SK-MEL-5 (cell line): ENCODE data around the gene SMC5. TPM values are rescaled to one million over a fixed set of nuclear protein-coding genes. Genes with fewer than 3 reads are reported as not detected.
A peak's percentile ranks its signal among the peaks of the same experiment; 100 is the strongest.
"Not testable (repeated sequence)": the region's sequence is repeated elsewhere in the genome, so short reads cannot be mapped to it uniquely, and the experiment has no call there.

Source experiments
- DNase-seq: peaks from one replicate; pipeline ENCODE4 v3.0.0-alpha.2; 2016; ENCODE audit warnings: low read depth, low spot score
- in situ Hi-C: cut with HindIII; loops from 2 replicates; pipeline ENCODE4 v1.10.0; 2016; ENCODE audit warnings: low sequenced_read_pairs, high pct_unique_total_duplicates, low pct_unique_long_range_greater_than_20kb
- polyA plus RNA-seq, 2 experiments: library from polyadenylated mRNA; depleted of rRNA; stranded (reverse); fragments of >200 nt; gene quantifications; 2 replicates each; pipeline ENCODE4 v1.2.3, GENCODE V29; 2015
- total RNA-seq: library from RNA; depleted of rRNA; stranded (reverse); fragments of >200 nt; shearing (Covaris generic); gene quantifications from 2 replicates; pipeline ENCODE4 v1.2.3, GENCODE V29; 2014; rRNA removed

SMC5 gene
- total RNA-seq, result 20.7 and 24.0 TPM in 2 replicates
- 12.3 and 17.0 TPM in 2 replicates for polyA plus RNA-seq (2015; cell fraction: cytosol; rRNA removed)
- polyA plus RNA-seq (2015; cell fraction: nucleus; rRNA removed), result 46.8 and 51.4 TPM in 2 replicates

DNA sequence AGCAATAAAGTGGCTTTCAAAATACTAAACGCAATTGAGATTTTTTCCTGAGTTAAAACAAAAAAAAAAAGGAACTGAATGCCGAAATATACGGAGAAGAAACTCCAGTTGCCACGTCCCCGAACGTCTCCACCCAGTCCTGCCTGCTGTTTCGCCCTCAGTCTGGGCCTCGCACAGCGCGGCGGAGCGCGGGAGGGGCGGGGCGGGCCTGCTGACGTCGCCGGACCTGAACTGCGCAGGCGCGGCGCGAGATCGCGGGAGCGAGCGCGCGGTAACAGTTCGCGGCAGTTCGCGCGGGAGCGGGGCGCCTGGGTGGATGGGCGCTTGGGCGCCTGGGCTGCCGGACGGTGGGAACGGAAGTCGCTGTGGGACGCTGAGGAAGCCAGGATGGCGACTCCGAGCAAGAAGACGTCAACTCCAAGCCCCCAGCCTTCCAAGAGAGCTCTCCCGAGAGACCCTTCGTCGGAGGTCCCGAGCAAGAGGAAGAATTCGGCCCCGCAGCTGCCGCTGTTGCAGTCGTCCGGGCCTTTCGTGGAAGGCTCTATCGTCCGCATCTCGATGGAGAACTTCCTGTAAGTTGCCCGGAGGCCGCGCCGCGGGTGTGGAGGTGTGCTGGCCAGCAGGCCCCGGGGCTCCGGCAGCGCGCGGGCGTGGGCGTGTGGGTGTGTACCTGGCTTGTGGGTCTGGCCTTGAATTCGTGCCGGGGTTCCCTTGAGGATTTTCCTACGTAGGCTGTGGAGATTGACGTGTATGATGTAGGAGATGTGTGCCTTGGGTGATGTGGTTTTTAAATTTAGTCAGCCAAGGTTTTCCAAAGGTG is at the start of gene SMC5:
Gene SMC5 (plus strand): TSS at position 287 of the 820 bp plus-strand sequence. CDS start 101 bp downstream, at position 388.
- in situ Hi-C loops, result no loop called here

DNA sequence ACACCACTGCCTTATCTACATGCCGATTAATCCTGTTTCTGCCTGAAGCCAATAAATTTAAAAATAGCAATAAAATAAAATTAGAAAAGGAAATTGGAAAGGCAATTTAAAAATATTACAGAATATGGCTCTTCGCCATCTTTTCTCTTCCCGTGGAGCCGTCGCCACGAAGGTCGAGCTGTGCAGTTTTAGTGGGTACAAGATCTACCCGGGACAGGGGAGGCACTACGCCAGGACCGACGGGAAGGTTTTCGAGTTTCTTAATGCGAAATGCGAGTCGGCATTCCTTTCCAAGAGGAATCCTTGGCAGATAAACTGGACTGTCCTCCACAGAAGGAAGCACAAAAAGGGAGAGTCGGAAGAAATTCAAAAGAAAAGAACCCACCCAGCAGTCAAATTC is 41.7 kb upstream of the SMC5 start:
- in situ Hi-C loops, result no loop called here
- DNase-seq, result no peak

More for the DNA sequence above, at the start of gene SMC5:
- DNase-seq, result peak; percentile 90

DNA sequence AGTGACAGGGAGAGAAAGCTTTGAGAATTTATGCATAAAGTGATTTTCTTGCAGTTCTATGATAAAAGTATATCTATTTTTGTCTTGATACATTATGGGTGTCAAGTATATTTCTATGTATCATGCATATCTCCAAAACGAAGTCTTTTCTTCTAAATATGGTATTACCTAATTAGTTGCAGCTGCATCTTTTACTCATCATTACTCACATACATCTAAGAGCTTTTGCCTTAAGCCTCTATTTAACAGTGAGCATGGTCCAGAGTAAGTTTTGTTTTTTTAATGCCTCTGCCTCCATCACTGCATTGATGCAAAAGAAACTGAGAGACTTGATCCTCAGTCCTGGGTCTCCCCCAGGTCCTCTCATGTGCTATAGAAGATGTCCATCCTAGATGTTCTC is 40.0 kb upstream of the SMC5 start:
- no peak for DNase-seq
- in situ Hi-C loops, result no loop called here

DNA sequence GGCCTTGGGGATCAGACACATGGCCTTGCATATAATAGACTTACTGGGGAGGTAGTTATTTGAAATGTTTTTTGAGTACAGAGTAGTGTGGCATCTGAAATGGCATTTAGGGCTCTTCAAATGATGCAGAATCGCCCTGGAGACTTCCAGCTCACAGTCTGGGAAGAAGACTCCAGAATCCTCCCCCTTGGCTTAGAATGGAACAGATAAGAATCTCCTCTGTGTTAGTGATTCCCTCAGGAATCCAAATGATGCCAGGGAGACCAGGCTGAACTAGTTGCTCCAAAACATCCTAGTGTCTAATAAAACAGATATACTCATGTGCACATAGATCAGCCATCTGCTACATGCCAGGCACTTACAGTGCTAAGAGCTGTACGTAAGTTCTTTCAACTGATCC is 38.6 kb upstream of the SMC5 start:
- no peak for DNase-seq
- in situ Hi-C loops, result no loop called here

DNA sequence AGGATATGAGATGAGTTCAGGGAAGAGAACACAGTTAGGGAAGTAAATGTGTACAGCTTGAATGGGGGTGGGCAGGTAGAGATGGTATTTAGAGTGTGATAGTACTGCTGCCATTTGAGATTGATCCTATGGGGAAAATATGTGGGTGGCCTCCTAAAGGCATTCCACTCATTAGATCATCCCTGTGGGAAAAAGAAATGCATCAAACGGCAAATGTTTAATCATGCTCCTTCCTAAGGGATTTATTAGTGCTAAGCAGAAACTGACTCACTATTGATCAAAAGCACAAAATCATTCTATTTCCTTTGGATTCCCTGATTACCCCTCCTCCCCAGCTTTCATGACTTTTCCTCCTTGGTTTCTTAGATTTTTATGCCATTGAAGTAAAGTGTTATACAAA is 36.4 kb upstream of the SMC5 start:
- DNase-seq, result no peak
- in situ Hi-C loops, result no loop called here

DNA sequence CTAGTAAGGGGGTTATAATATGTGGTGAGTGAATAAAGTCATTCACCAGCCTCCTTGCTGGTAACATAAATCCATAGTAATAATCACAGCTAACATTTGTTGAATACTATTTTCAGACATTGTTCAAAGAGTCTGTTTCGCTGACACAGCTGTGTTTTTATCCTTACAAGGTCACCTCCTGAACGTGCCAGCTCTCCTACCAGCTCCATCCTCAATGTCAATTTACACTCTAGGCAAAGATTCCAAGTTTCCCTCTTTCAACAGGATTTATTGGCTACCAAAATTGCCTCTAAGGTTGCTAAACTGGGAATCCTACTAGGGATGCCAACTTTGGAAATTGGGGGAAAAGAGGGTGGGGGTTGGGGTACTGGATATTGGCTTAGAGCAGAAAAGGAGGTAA is 30.7 kb upstream of the SMC5 start:
- DNase-seq, result no peak
- in situ Hi-C loops, result no loop called here

DNA sequence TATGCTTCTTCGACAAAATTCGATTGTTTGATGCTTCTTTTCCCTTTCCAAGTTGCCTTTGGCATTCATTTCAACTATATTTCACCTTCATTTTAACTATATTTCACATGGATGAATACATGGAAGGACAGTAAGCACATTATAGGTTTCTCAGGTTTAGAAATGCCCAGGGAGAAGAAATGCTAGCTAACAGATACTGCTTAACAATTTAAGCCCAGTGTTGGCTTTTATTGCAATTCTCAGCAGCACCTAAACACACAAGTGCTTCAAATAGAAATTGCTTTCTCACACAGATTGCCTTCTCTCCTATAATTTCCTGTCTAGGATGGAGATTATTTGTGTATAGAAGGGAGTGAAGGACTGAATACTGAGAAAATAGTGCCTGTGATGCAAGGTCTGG is 30.2 kb upstream of the SMC5 start:
- in situ Hi-C loops, result no loop called here
- no peak for DNase-seq

DNA sequence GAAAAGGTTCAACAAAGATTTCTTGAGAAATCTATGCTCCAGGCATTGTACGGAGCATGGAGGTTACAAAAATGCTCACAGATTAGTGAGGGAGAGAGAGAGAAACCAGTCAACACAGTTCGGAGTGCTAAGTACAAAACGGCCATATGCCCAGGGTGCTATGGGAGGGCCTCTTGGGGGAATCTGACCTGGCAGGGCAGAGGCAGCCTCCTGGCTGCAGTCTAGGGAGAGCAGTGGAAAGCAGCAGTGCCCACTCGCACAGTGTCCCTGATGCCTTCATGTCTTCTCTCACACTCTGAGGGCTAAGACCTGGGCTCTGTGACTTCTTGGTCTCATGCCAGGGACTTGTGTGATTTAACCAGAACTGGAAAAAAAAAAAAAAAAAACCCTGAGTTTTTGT is 29.8 kb upstream of the SMC5 start:
- DNase-seq, result peak; percentile 32
- in situ Hi-C loops, result no loop called here

DNA sequence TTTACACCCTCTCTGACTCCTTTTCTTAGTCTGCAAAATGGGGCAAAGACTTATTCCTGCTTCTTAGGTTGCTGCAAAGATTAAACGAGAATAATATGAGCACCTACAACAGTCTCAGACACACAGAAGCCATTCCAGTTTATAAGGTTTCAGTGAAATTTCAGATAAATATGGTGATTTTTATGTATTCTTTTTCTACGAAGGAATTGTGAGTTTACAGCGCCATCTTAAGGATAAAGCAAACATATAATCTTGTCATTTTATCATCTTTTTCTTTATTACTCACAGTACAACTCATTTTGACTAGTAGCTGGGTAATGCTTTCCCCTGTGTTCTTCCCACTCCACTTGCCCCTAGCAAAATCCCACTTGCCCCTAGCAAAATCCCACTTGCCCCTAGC is 29.2 kb upstream of the SMC5 start:
- peak; percentile 60 for DNase-seq
- in situ Hi-C loops, result no loop called here

DNA sequence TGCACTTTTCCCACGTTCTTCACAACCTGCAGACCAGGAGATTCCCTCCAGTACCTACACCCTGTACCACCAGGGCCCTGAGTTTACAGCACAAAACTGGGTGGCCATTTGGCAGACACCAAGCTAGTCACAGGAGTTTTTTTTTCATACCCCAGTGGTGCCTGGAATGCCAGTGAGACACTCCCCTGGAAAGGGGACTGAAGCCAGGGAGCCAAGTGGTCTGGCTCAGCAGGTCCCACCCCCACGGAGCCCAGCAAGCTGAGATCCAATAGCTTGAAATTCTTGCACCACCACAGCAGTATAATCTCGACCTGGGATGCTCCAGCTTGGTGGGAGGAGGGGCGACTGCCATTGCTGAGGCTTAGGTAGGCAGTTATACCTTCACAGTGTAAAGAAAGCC is 26.3 kb upstream of the SMC5 start:
- no peak for DNase-seq
- in situ Hi-C loops, result no loop called here

DNA sequence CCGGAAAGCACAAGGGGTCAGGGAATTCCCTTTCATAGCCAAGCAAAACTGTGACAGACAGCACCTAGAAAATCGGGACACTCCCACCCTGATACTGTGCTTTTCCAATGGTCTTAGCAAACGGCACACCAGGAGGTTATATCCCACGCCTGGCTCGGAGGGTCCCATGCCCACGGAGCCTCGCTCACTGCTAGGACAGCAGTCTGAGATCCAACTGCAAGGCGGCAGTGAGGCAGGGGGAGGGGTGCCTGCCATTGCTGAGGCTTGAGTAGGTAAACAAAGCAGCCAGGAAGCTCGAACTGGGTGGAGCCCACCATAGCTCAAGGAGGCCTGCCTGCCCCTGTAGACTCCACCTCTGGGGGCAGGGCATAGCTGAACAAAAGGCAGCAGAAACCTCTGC is 24.6 kb upstream of the SMC5 start:
- in situ Hi-C loops, result not testable (repeated sequence)

DNA sequence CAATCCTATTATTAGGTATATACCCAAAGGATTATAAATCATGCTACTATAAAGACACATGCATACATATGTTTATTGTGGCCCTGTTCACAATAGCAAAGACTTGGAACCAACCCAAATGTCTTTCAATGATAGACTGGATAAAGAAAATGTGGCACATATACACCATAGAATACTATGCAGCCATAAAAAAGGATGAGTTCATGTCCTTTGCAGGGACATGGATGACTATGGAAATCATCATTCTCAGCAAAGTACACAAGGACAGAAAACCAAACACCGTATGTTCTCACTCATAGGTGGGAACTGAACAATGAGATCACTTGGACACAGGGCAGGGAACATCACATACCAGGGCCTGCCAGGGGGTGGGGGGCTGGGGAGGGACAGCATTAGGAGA is 12.8 kb upstream of the SMC5 start:
- in situ Hi-C loops, DNase-seq: not testable (repeated sequence)

More for the DNA sequence above, 24.6 kb upstream of the SMC5 start:
- DNase-seq, result not testable (repeated sequence)

DNA sequence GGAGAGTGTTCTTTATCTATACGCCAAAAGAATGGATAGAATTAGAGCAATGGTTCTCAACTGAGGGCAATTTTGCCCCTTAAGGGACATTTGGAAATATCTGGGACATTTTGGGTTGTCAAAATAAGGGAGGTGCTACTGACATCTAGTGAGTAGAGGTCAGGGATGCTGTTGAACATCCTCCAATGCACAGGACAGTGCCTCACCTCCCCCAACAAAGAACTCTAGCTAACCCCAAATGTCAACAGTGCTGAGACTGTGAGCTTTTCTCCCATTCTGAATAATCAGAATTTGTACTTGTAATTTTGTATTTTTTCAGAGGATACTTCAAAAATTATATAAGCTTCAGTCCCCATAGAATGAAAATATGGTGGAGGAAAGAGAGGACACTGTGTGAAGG is 8.6 kb upstream of the SMC5 start:
- in situ Hi-C loops, result no loop called here
- DNase-seq, result no peak

DNA sequence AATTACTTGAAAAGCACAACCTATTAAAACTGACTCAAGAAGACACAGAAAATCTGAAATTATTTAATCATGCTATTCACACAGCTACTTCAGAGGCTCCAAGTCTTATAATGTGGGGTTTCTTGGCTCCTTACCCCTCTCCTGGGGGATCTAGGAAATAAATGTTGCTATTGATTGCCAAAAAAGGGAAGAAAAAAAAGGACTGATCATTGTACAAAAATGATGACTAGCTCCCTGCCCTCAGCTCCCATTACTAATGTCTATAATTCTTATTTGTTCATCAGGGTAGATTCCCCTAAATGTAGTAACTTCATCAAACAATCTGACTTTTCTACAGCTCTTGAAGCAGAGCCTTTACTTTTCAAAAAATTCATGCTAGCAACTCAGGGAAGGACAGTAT is 3.3 kb upstream of the SMC5 start:
- in situ Hi-C loops, result no loop called here
- DNase-seq, result no peak

DNA sequence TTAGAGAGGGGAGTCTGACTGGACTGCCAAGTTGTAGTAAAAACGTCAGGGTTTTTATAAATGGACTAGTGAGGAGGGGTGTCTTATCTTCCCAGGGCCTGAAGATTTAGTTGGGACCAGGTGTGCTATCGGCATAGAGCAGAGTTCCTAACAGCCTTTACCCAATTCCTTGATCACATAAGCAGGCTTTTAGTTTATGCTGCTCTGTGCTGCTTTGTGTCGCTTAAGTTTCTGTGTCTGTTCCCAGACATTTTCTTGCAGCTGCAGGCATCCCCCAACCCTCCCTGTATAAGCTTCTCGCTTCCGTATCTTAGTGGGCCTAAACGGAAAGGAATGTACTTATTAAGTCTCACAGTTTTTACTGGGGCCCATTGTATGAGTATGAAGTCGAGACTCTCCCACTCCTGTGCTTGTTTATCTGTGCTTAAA is 2.6 kb upstream of the SMC5 start:
- DNase-seq, result no peak
- in situ Hi-C loops, result no loop called here

DNA sequence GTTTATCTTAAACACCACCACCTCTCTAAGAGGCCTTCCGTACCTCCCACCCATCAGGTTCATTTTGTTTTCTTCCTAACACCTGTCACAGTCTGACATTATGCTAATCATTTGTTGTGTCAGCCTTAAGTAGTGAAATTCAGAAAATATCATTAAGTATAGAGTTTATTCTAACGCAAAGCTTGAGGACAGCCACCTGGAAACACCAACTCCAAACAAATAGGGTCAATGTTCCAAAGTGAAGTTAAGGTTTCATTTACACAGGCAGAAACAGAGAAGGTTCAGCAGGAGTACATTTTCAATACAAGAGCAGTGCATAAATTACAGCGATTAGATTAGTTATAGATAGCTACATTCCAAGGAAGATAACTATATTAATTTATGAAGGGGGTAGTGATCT is 1.3 kb upstream of the SMC5 start:
- in situ Hi-C loops, result no loop called here

DNA sequence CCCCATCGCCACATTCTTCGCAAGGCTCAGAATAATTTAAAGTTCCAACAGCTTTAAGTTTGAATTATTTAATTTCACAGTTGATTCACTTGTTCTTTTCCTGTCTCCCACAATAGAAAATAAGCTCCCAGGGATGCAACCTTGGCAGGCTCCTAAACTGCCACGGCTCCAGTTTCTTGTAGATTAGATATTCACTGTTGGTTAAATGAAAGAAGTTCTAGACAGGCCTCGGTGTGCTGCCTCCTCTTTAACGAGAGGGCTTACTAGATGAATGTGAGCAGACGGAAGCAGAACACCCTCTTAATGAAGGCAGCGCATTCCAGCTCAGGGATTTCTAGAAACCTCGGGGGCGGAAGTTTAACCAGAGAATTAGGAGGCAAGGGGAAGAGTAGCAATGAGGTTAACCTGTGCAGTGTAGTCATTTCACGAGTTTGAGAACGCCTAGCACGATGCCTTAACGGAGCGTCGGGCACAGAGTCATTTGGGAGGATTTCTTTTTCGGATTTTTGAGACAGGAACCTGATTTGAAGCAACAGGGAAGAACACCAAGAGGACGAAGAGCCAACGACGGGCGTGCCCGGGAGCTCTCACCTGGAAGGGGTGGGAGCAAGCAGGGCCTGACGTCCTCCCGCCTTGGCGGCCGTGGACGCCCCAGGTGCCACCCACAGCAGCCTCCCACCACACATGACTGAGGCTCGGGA is 637 bp upstream of the SMC5 start:
- no peak for DNase-seq
- in situ Hi-C loops, result no loop called here

More for the DNA sequence above, 1.3 kb upstream of the SMC5 start:
- no peak for DNase-seq

DNA sequence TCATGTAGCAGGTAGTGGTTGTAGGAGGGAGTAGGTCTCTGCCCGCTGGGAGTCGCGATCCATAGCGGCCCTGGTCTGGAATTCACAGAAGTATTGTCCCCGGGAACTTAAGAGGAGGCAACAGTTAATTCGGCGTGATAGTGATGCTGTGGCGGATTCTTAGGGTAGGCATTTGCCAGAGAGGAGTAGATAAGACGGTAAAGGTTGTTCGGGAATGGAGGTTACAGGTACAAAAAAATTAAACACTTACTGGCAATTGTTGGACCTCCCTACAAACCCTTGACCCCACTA is 679 bp downstream of the SMC5 start:
- no peak for DNase-seq
- in situ Hi-C loops, result no loop called here

DNA sequence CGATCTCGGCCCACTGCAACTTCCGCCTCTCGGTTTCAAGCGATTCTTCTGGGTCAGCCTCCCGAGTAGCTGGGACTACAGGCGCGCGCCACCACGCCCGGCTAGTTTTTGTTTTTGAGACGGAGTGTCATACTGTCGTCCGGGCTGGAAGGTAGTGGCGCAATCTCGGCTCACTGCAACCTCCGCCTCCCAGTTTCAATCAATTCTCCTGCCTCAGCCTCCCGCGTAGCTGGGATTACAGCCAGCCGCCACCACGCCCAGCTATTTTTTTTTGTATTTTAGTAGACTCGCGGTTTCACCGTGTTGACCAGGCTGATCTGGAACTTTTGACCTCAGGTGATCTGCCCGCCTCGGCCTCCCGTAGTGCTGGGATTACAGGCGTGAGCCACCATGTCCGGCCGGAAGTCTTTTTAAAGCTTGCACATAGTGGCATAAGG is 1.2 kb downstream of the SMC5 start:
- no peak for DNase-seq
- in situ Hi-C loops, result no loop called here
